HG03097 (cell line): ENCODE results near the gene PLEKHO2.

ENCODE experiments used
- ATAC-seq: cut with Tn5 transposase; IDR thresholded peaks from one replicate; pipeline ENCODE4 v1.9.1; 2021; ENCODE audit not compliant: unreplicated experiment, low FRiP score

Gene PLEKHO2

GRCh38 chr15:64891561-64891960, 49.8 kb downstream of the PLEKHO2 start:
- ATAC-seq = no peak

DNA sequence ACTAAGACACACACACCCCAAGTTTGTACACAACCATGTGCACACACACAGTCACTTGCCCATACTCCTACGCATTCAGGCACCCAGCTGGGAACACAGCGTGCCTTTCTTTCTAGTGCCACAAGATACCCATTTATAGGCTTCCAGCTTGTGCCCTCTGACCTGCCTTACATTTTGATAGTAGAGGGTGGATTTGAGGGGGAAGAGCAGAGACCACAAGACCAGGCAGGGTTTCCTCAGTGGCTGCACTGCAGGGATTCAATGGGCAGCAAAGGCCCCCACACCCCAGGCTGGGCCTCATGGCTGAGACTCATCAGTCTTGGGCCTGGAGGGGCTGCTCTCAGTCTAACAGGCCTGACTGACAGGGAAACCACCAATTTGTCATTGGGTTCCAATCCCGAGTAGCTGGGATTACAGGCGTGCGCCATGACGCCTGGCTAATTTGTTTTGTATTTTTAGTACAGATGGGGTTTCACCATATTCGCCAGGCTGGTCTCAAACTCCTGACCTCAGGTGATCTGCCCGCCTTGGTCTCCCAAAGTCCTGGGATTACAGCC, 51.2 kb downstream of the PLEKHO2 start:
- no peak for ATAC-seq

- peak; percentile 60 for ATAC-seq
Measured at GRCh38 chr15:64893481-64894394, 52.0 kb downstream of the PLEKHO2 start.

DNA sequence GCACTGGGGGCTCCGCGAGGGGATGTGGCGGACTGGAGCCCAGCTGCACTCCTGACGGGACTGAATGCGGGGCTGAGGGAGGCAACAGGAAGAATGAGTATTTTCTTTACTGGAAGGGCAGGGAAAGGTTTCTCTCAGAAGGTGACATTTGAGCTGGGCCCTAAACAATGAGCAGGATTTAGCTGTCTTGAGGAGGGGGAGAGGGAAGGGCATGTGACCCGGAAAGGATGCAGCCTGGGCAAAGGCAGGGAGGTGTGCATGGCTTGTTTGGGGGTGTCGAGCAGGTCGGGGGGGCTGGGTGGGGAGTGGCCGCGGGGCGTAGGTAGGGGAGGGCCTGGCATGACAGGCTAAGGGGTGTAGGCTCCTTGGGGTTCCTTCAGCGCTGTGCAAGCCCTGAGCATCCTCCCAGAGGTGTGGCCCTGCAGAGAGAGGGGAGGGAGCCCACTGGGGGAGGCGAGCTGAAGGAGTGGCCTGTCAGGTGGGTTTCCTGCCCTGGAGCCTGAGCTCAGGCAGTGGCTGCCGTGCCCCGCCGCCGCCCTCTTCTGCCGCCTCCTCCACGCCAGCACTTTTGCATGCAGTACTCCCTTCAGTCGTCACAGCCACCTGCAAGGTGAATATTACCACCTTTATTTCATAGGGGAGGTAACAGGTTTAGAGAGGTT, 52.8 kb downstream of the PLEKHO2 start:
- ATAC-seq = peak; percentile 22

GRCh38 chr15:64895285-64896065, 53.8 kb downstream of the PLEKHO2 start:
- ATAC-seq = peak; percentile 23

- ATAC-seq = no peak
Measured at GRCh38 chr15:64896371-64897069, 54.8 kb downstream of the PLEKHO2 start.

- ATAC-seq = no peak
Measured at GRCh38 chr15:64897345-64897985, 55.8 kb downstream of the PLEKHO2 start.

- ATAC-seq = no peak
Measured at GRCh38 chr15:64898406-64898805, 56.7 kb downstream of the PLEKHO2 start.

DNA sequence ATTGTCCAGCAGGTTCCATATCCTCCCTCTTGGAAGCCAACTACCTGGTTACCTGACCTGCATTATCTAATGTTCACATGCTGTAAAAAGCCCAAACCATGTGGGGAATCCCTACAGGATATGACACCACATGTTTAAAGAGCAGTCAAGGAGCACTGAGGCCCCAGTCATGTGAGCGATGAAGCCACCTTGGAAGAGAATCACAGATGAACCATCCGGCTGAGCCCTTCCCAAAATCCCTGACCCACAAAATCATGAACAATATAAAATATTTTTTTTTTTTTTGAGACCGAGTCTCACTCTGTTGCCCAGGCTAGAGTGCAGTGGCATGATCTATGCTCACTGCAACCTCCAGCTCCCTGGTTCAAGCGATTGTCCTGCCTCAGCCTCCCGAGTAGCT, 59.4 kb downstream of the PLEKHO2 start:
- no peak for ATAC-seq

GRCh38 chr15:64901914-64902313, 60.2 kb downstream of the PLEKHO2 start:
- no peak for ATAC-seq

DNA sequence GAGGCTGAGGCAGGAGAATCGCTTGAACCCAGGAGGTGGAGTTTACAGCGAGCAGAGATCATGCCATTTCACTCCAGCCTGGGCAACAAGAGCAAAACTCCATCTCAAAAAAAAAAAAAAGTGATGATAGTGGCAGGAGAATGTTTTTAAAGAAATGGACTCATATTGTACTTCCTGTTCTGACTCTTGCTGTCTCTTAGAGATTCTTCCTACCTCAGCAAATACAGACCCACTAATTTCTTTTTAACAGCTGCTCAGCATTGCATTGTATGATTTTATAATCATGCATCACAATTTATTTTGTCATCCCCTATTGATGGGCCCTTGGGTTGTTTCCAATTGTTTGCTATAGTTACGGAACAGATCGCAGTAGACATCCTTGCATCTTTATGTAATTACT, 61.1 kb downstream of the PLEKHO2 start:
- ATAC-seq = no peak

DNA sequence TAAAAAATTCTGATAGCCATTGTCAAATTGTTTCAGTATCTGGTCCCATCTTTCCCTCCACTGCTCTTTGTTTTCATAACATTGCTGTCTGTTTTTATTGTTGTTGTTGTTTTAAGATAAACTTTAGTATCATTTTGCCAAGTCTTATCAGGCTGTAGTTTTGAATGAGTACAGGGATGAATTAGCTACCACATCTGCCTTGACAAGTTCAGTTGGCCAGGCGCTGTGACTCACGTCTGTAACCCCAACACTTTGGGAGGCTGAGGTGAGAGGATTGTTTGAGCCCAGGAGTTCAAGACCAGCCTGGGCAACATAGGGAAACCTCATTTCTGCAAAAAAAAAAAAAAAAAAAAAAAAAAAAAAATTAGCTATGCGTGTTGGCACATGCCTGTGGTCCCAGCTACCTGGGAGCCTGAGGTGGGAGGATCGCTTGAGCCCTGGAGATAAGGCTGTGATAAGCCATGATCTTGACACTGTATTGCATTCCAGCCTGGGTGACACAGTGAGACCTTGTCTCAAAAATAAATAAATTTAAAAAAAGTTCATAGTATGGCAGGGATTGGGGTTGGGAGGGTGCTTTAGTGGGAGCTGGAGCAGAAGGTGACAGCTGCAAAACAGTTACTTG, 61.7 kb downstream of the PLEKHO2 start:
- no peak for ATAC-seq

- no peak for ATAC-seq
Measured at GRCh38 chr15:64904189-64904588, 62.5 kb downstream of the PLEKHO2 start.

- ATAC-seq = no peak
Measured at GRCh38 chr15:64905119-64905831, 63.6 kb downstream of the PLEKHO2 start.

- no peak for ATAC-seq
Measured at GRCh38 chr15:64905941-64906340, 64.2 kb downstream of the PLEKHO2 start.

GRCh38 chr15:64906402-64906801, 64.7 kb downstream of the PLEKHO2 start:
- no peak for ATAC-seq

DNA sequence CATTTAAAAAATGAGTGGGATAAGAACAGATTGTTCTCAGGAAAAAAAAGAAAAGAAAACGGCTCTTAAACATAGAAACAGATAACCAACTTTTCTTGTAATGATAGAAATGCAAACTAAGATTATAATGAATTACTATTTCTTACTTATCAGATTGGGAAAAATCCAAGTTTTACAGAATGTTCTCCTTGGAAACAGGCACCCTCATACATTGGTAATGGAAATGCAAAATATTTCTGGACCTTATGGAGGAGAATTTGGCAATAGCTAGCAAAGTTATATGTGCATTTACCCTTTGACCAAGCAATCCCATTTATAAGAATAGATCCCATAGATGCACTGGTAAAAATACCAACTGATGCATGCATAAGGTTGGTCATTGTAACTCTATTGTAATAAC, 66.3 kb downstream of the PLEKHO2 start:
- ATAC-seq = no peak

DNA sequence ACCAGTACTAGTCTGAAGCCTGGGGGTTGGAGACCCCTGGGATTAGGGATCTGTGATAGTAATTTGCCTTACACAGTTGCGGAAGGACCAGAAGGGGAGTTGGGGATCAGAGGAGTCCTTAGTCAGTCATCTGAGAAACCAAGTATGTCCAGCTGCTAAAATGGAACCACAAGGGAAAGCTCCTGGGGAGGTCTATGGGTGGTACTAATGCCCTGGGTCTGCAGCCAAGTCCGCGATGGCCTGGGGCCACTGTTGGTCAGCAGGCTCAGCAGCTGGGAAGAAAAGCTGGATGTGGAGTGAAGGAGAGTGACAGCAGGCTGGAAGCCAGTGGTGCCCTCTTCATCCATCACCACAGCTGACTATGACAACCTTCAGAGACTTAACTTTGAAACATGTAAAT, 67.8 kb downstream of the PLEKHO2 start:
- ATAC-seq = no peak
